Measurements from ENCODE around the gene RAB23.

RAB23 gene

GRCh38 chr6:57177545-57178265, 44.4 kb downstream of the RAB23 start:
- DNase-seq, result peak; percentile 72

DNA sequence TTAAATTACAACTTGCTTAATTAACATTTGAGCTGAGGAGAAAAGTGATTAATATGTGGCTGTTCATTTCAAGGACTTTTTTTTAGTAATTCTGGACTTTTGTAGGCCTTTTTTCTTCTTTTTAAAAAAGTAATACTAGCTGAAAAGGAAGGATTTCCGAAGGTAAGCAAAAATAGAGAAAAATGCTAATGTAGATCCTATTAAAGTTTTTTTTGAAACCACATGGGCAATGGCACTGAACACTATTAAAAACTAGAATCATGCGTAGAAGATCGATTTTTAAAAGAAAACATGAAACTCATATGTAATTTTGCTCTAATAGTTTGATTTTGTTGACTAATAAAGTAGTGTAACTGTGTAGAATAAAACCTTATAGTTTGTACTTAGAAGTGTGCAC, 47.6 kb downstream of the RAB23 start:
- DNase-seq, result no peak

DNA sequence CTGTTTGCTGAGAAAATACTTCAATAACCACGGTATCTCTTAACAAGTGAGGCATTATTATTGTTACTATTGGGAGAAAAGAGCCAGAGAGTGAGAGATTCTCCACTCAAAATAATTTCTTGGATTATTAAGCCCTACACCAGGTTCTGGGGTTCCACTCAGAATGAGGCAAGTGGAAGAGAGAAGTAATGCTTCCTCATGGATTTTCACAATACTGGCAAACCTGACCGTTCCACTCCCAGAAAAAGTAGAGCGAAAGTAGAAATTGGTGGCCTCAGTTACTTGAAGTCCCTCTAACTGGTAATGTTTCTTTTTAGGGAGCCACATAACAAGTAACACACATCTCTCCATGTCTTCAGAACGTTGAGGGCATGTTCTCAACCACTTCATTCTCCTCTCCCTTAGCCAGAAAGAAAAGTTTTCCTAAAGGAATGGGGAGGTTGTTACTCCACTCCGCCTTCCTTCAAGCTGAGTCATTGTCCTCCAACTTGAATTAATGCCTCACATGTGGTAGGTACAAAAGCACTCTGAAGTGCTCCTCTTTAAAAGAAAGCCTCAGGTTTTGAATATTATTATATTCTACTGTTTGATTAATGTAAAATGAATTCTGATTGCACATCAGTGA, 48.1 kb downstream of the RAB23 start:
- no peak for DNase-seq

DNA sequence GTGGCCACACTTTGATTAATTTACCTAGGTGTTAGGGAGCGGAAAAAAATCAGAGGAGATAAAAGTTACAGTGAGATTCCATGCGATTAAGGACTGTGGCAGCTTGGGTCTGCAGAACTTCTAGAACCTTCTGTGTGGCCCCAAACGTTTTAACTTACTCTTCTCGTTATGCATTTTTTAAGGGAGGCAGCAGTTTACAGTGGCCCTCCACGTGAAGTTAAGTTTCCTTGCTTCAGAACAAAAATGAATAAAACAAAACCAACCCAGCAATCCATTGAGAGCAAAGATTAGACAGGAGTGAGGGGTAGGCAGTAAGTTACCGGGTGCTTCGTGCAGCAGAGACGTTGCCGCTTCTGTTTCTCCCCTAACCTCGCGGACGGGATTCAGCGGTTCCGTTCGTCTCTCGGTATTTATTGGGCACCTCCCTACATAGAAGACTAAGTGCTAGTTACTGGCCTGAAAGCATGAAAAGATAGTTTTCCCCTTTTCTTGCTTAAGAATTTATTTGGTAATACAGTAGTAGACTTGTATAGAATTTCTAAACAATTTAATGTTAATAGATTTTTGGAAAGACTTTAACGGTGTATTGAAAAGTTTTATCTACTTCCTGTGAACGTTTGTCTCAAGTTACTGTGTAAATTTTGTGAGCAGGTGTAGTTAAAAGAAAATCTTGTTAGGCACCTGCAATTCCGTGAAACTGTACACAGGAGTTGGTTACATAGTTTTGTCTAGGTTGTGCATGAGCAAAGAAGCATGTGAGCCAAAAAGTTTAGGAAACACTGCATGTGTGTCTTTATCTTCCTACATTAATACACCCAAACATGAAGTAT, 48.8 kb downstream of the RAB23 start:
- no peak for DNase-seq

DNA sequence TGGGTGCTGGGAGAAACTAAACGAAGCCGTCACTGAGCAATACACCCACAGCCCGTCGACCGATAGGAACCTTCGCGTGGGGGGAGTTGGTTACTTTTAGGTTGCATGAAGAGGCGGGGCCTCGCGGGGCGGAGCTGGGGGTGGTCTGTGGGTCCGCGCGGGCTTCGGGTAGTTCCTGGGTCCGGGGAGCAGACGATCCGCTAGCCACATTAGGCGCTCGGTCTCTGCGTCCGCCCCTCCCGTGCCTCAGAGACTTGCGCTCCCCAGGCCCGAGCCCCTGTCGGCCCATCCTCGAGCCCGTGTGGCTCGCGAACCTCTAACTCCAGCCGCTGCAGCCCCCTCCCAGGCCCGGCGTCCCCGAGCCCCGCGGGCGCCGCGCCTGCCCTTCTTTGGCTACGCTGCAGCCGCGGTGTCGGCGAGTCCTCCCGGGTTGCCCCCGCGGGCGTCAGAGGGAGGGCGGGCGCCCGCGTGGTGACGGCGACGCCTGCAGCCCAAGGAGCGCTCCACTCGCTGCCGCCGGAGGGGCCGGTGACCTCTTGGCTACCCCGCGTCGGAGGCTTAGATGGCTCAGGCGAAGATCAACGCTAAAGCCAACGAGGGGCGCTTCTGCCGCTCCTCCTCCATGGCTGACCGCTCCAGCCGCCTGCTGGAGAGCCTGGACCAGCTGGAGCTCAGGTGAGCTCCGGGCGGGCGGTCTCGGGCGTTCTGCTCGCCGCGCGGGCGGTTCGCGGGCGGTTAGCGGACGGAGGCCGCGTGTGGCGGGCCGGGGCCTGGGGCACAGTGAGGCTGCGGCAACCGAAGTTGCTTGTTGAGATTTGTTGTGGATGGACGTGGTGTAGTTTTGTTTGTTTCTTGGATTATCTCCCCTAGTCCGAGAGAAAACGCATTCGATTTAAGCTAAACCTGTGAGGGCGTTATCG, 49.7 kb downstream of the RAB23 start, which contains the start of gene BAG2:
TSS of gene BAG2 (plus strand) at position 191 of the 920 bp plus-strand sequence. CDS start at position 563, 372 bp downstream.
- DNase-seq, result peak; percentile 92

DNA sequence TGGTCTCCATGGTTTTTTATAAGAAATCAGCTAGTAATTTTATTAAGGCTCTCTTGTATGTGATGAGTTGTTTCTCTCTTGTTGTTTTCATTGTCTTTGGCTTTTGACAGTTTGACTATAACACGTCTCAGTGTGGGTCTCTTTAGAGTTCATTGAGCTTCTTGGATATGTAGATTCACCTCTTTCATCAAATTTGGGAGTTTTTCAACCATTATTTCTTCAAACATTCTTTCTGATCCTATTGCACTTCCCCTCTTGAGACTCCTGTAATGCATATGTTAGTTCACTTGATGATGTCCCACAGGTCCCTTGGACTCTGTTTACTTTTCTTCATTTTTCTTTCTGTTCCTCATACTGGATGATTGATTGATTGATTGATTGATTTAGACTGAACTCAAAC, 57.0 kb downstream of the RAB23 start:
- no peak for DNase-seq

GRCh38 chr6:57163956-57164355, 58.2 kb downstream of the RAB23 start:
- no peak for DNase-seq

DNA sequence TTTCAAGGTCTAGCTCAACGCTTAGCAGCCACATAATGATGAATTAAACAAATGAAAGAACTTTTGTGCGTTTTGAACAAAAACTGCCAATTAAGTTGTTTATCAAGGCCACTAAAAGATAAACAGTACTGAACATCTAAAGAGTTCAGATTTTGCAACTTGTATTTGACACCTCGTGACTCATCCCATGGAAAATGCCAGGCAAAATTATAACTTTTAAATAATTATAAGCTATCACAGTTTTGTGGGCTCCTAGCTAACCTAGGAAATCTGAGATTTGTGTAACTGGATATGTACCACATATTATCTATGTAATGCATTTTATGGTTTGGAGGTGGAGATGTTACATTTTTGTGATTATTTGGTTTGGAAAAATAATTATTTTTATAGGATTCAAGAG, 59.6 kb downstream of the RAB23 start:
- no peak for DNase-seq

DNA sequence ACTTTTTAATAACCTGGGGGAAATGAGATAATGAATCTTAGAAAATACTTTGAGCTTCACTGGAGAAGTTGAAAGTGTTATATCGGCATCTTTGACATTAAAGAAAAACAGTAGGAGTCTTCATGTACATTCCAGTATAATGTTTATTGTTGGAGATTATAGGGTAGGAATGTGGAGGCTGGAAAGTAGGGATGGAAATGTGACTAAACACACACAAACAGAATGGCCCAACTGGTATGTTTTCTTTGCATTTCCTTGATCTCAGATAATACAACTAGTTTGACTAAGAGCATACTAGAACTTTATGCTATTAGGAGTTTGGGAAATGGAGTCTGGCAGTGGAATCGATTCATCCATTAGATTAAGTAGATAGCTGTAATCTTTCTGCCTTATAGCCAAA, 60.1 kb downstream of the RAB23 start:
- no peak for DNase-seq

DNA sequence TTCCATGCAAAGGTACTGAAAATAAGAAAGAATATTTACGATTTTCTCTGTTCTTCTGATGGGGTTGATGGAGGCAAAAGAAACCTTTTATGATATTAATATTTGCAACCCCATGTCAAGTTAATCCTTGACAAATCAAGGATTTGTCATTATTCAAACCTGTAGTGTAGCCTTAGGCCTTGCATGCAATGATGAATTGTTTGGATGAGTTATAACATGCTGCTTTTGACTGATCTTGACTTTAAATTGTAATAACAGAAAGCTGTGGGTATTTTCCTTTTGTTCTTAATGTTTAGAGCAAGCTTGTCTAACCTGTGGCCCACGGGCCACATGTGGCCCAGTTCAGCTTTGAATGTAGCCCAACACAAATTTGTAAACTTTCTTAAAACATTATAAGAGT, 63.0 kb downstream of the RAB23 start:
- DNase-seq, result no peak

GRCh38 chr6:57158658-57159057, 63.4 kb downstream of the RAB23 start:
- no peak for DNase-seq

- no peak for DNase-seq
Observed at GRCh38 chr6:57147955-57148858, 73.9 kb downstream of the RAB23 start.

GRCh38 chr6:57147401-57147800, 74.7 kb downstream of the RAB23 start:
- DNase-seq, result no peak

GRCh38 chr6:57143690-57144089, 78.4 kb downstream of the RAB23 start:
- no peak for DNase-seq

DNA sequence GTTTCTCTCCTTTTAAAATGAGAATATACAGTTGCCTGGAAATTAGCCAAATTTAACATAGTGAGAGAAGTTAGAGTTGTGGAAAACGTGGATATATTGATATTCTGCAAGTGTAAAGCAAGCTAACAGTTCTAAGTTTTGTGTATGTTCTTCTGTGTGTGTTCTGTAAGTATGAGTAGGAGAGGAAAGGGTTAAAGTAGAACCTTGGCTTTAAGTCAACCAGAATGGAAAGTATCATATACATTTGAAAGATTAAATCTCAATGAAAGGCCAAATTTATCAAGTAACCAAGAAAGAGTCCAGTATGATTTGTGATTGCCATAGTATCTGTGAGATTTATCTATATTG, 80.0 kb downstream of the RAB23 start:
- DNase-seq, result no peak

GRCh38 chr6:57141451-57142177, 80.5 kb downstream of the RAB23 start:
- DNase-seq, result no peak

- DNase-seq, result no peak
Observed at GRCh38 chr6:57138026-57138425, 84.1 kb downstream of the RAB23 start.

DNA sequence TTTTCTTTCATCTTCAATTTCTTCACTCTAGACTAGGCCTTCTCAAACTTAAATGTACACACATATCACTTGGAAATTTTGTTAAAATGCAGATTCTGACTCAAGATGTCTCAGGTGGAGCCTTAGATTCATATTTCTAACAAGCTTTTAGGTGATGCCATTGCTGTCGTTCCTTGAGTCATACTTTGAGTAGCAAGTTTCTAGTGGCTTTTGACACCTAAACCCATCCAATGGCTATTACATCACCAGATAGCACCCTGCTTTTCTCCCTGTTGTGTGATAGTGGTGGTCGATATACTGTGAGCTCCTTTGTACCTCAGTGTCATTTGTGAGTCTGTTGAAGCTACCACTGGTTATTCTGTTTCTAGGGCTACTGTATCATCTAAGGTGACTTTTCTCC, 84.8 kb downstream of the RAB23 start:
- no peak for DNase-seq
